GM12878 (cell line): Measurements from ENCODE around the gene WBP2NL. TPM values are rescaled to one million over a fixed set of nuclear protein-coding genes. Genes with fewer than 3 reads are reported as not detected.

Experiments used
- ATAC-seq: fragments of 200-7000 bp; cut with Tn5 transposase; 3 replicates; pipeline ENCODE4 v1.9.1; 2020; ENCODE audit warnings: mild to moderate bottlenecking, moderate library complexity
- BruUV-seq: library from RNA; stranded (reverse); fragments of 400-500 nt; replicated peaks from 2 replicates; lab custom pipeline; 2021; lab: Mats Ljungman, UMichigan
- CTCF ChIA-PET: fragments of 300-600 bp; sonication (Branson Sonifier 250); formaldehyde crosslinking; extraction: SDS; loops from one replicate; lab custom pipeline; 2021; ENCODE audit warnings: inconsistent platforms; lab: Yijun Ruan, JAX
- POLR2A ChIA-PET: fragments of 350-600 bp; formaldehyde crosslinking; extraction: SDS; loops from one replicate; lab custom pipeline; 2021; ENCODE audit warnings: inconsistent platforms; lab: Charles Lee
- RAD21 ChIA-PET: fragments of 300-600 bp; sonication (Branson Sonifier 250); formaldehyde crosslinking; loops from one replicate; lab custom pipeline; 2023; ENCODE audit warnings: antibody characterized with exemption; ENCODE audit not compliant: unreplicated experiment; lab: Charles Lee
- SMC1A ChIA-PET: fragments of 300-600 bp; sonication (Branson Sonifier 250); formaldehyde crosslinking; loops from one replicate; lab custom pipeline; 2023; ENCODE audit not compliant: unreplicated experiment, uncharacterized antibody; lab: Charles Lee
- DNase-seq: peaks from one replicate; pipeline ENCODE4 v3.0.0-alpha.2; 2011; ENCODE audit warnings: low read depth, low spot score
- FAIRE-seq: peaks from 3 replicates; lab custom pipeline; 2011; peaks lifted over from hg19 to GRCh38; lab: Jason Lieb, UNC
- H2AFZ ChIP-seq: 2 replicates; pipeline ENCODE4 v1.6.0; 2011; ENCODE audit warnings: low read depth, low read length, control low read depth; ENCODE audit not compliant: control insufficient read depth
- H3K27ac ChIP-seq: 2 replicates; pipeline ENCODE4 v1.5.1; 2011; ENCODE audit warnings: control low read depth; ENCODE audit not compliant: control insufficient read depth, insufficient read depth
- H3K27me3 ChIP-seq, 2 experiments: replicated peaks in 1 of 2; 2 replicates each; pipeline versions ENCODE4 v1.6.0 to v1.6.1; 2011; ENCODE audit warnings: low read length in 1 of 2; ENCODE audit not compliant: control insufficient read depth in 2 of 2, insufficient read depth in 2 of 2
- H3K36me3 ChIP-seq, 2 experiments: 2 replicates each; pipeline ENCODE4 v1.5.1; 2011; ENCODE audit warnings: low read length in 1 of 2; ENCODE audit not compliant: control insufficient read depth in 2 of 2, insufficient read depth in 2 of 2
- H3K4me1 ChIP-seq: 2 replicates; pipeline ENCODE4 v1.6.1; 2011; ENCODE audit warnings: mild to moderate bottlenecking, low read length, moderate library complexity, mixed read lengths; ENCODE audit not compliant: control insufficient read depth, insufficient read depth
- H3K4me2 ChIP-seq: 2 replicates; pipeline ENCODE4 v1.6.0; 2011; ENCODE audit warnings: control low read depth; ENCODE audit not compliant: control insufficient read depth, insufficient read depth
- H3K4me3 ChIP-seq: fragments of 200-600 bp; sonication (generic); 2 replicates; pipeline ENCODE4 v1.5.1; 2016
- H3K79me2 ChIP-seq: 2 replicates; pipeline ENCODE4 v1.6.0; 2011; ENCODE audit warnings: low read length; ENCODE audit not compliant: control insufficient read depth, insufficient read depth
- H3K9ac ChIP-seq: 2 replicates; pipeline ENCODE4 v1.8.0; 2011; ENCODE audit warnings: low read length, control low read depth, mixed read lengths; ENCODE audit not compliant: control insufficient read depth, insufficient read depth
- H3K9me3 ChIP-seq: replicated peaks from 3 replicates; pipeline ENCODE4 v1.5.1; 2011; ENCODE audit warnings: mild to moderate bottlenecking, low read length; ENCODE audit not compliant: control insufficient read depth, insufficient read depth
- H4K20me1 ChIP-seq: 2 replicates; pipeline ENCODE4 v1.6.0; 2011; ENCODE audit not compliant: control insufficient read depth, insufficient read depth
- ATF3 ChIP-seq: IDR thresholded peaks from 2 replicates; pipeline ENCODE4 v1.6.1; 2011; ENCODE audit warnings: low read depth, mild to moderate bottlenecking, low read length, moderate library complexity, borderline replicate concordance; ENCODE audit errors: extremely low read depth
- ATF7 ChIP-seq: fragments of 450-650 bp; IDR thresholded peaks from 2 replicates; pipeline ENCODE4 v1.6.1; 2016; ENCODE audit warnings: low read depth, mild to moderate bottlenecking
- ESRRA ChIP-seq: IDR thresholded peaks from 2 replicates; pipeline ENCODE4 v1.6.1; 2012; ENCODE audit warnings: mild to moderate bottlenecking, low read length, improper control_type of control experiment
- ETV6 ChIP-seq, 2 experiments: fragments of 450-650 bp in 1 of 2; IDR thresholded peaks in 1 of 2; conservative IDR thresholded peaks in 1 of 2; 2 replicates each; pipeline ENCODE4 v1.6.1; 2014; ENCODE audit warnings: antibody characterized with exemption in 1 of 2, borderline replicate concordance in 1 of 2, low read depth in 1 of 2, mild to moderate bottlenecking in 1 of 2, moderate library complexity in 1 of 2
- EZH2 ChIP-seq: IDR thresholded peaks from 2 replicates; pipeline ENCODE4 v1.6.1; 2012; ENCODE audit warnings: low read depth, mild to moderate bottlenecking, control low read depth, inconsistent platforms, low read length, borderline replicate concordance; ENCODE audit not compliant: control insufficient read depth
- FOXM1 ChIP-seq: IDR thresholded peaks from 2 replicates; pipeline ENCODE4 v1.6.1; 2012; ENCODE audit warnings: low read depth, mild to moderate bottlenecking, inconsistent platforms, low read length, moderate library complexity
- GABPA ChIP-seq: IDR thresholded peaks from 2 replicates; pipeline ENCODE4 v1.6.1; 2014; ENCODE audit warnings: antibody characterized with exemption, low read depth, mild to moderate bottlenecking, inconsistent platforms
- MXI1 ChIP-seq: fragments of 150-350 bp; IDR thresholded peaks from 2 replicates; pipeline ENCODE4 v1.6.1; 2011; ENCODE audit warnings: low read depth, mild to moderate bottlenecking, inconsistent platforms, low read length, improper control_type of control experiment
- RFX5 ChIP-seq: IDR thresholded peaks from 2 replicates; pipeline ENCODE4 v1.6.1; 2011; ENCODE audit warnings: low read depth, low read length, improper control_type of control experiment
- SMAD1 ChIP-seq: fragments of 450-650 bp; IDR thresholded peaks from 2 replicates; pipeline ENCODE4 v1.6.1; 2018; ENCODE audit warnings: mild to moderate bottlenecking, low read depth; ENCODE audit not compliant: partially characterized antibody
- TAF1 ChIP-seq: IDR thresholded peaks from 2 replicates; pipeline ENCODE4 v1.6.1; 2011; ENCODE audit warnings: mild to moderate bottlenecking, low read depth, low read length, borderline replicate concordance
- WGBS: methylation state at CpG from one replicate; pipeline ENCODE4 v1.1.6; 2016; ENCODE audit warnings: low lambda C conversion rate; ENCODE audit not compliant: insufficient replicate concordance, insufficient coverage; ENCODE audit errors: missing lambda C conversion rate; 5-methylcytosine and 5-hydroxymethylcytosine counted together
- in situ Hi-C: fragments of 300-500 bp; cut with MboI; formaldehyde crosslinking; loops from 9 replicates; pipeline ENCODE4 v1.14.3; 2018; ENCODE audit warnings: mixed read lengths
- intact Hi-C: fragments of 100-400 bp; cut with micrococcal nuclease; formaldehyde crosslinking; loops from one replicate; pipeline ENCODE4 v1.14.2; 2022; ENCODE audit not compliant: unreplicated experiment
- polyA plus RNA-seq, 11 experiments: library from polyadenylated mRNA; depleted of rRNA in 4 of 11; unstranded in 6 of 11; stranded (reverse) in 5 of 11; fragments of >200 nt; fragmentation: Nextera tagmentation in 4 of 11; fragmentation: Illumina TruSeq in 1 of 11; extraction: Ambion mirVana in 4 of 11; extraction: Trizol in 1 of 11; gene quantifications; 1 replicate in 1 of 11; 2 replicates in 10 of 11; pipeline versions ENCODE4 v1.2.1 to v1.2.3, GENCODE V29; 2011 to 2016; ENCODE audit warnings: inconsistent platforms in 2 of 11, missing spikeins in 2 of 11, low read depth in 1 of 11
- total RNA-seq, 4 experiments: library from RNA; depleted of rRNA in 3 of 4; stranded (reverse); fragments of >200 nt in 3 of 4; fragmentation: Illumina TruSeq in 1 of 4; extraction: Trizol in 1 of 4; gene quantifications; 2 replicates each; pipeline versions ENCODE4 v1.2.1 to v1.2.3, GENCODE V29; 2013 to 2021

Gene WBP2NL
- total and polyA plus RNA-seq, 10 of the 15 experiments (the other 5 are each of a cell fraction or from before 2014, with no cell fraction given) = 0.46 to 1.9 (median 1.3) TPM

GRCh38 chr22:42013385-42013784 lies 14.8 kb downstream of the WBP2NL start:
- ChIA-PET SMC1A (no interaction called here), RAD21 (no interaction called here), CTCF (no interaction called here), POLR2A (interaction anchor here (1.2 kb wide), 1 partner anchor 18 kb away, joined by 3 read pairs; no protein-coding TSS in a partner anchor)
- TF ChIP-seq FOXM1 = no peak
- TF ChIP-seq ESRRA = no peak
- no peak for TF ChIP-seq GABPA
- no peak for TF ChIP-seq ATF7
- TF ChIP-seq TAF1 = no peak
- no peak for TF ChIP-seq ETV6 (conservative IDR thresholded peaks at IDR 0.05 in 1 of 2, IDR thresholded peaks at IDR 0.05 in 1 of 2; ENCODE audit: borderline replicate concordance in 1 of 2, low read depth in 1 of 2)
- no peak for TF ChIP-seq RFX5
- no peak for TF ChIP-seq EZH2
- no peak for TF ChIP-seq ATF3
- TF ChIP-seq SMAD1 = no peak
- TF ChIP-seq MXI1 = no peak
- Histone ChIP-seq H3K27me3 (no peaks in the 10 kb centered on the region), H3K4me2 (no peak overlapping the region), H3K36me3 (no peaks in the 10 kb centered on the region), H3K9me3 (no peaks in the 10 kb centered on the region; the same call in 2 of the 3 replicates), H3K9ac (no peak overlapping the region), H3K4me1 (no peaks in the 10 kb centered on the region), H3K27ac (no peak overlapping the region), H4K20me1 (no peaks in the 10 kb centered on the region), H3K79me2 (no peaks in the 10 kb centered on the region), H3K4me3 (no peak overlapping the region), H2AFZ (no peak overlapping the region)
- DNase-seq (no peak), ATAC-seq (no peak), FAIRE-seq (no peak)
- in situ Hi-C loops = no loop called here
- BruUV-seq = no TSS peak
- 50% methylated on average over 4 of the region's 4 CpGs for WGBS
- intact Hi-C loops = no loop called here
